Osteoblast (primary cell): ENCODE data around the gene XK. TPM values are rescaled to one million over a fixed set of nuclear protein-coding genes. Genes with fewer than 3 reads are reported as not detected.

Experiments used
- DNase-seq: peaks from one replicate; pipeline ENCODE4 v3.0.0; 2011; ENCODE audit warnings: low spot score, mixed read lengths; ENCODE audit not compliant: insufficient read length; ENCODE audit errors: missing footprints
- H2AFZ ChIP-seq: 2 replicates; pipeline ENCODE4 v1.6.0; 2011; ENCODE audit warnings: mild to moderate bottlenecking, low read length
- H3K27ac ChIP-seq: 2 replicates; pipeline ENCODE4 v1.5.1; 2011; ENCODE audit warnings: mild to moderate bottlenecking, low read depth, low read length, moderate library complexity
- H3K27me3 ChIP-seq: 2 replicates; pipeline ENCODE4 v1.6.0; 2012; ENCODE audit warnings: mild to moderate bottlenecking, control low read depth, inconsistent platforms, low read length, moderate library complexity; ENCODE audit not compliant: insufficient read depth
- H3K36me3 ChIP-seq: 2 replicates; pipeline ENCODE4 v1.5.1; 2011; ENCODE audit warnings: mild to moderate bottlenecking, low read length, control low read depth, moderate library complexity; ENCODE audit not compliant: insufficient read depth
- H3K4me1 ChIP-seq: 2 replicates; pipeline ENCODE4 v1.5.1; 2011; ENCODE audit warnings: mild to moderate bottlenecking, low read length, control low read depth, moderate library complexity; ENCODE audit not compliant: insufficient read depth
- H3K4me2 ChIP-seq: 2 replicates; pipeline ENCODE4 v1.6.0; 2011; ENCODE audit warnings: mild to moderate bottlenecking, low read length; ENCODE audit not compliant: insufficient read depth
- H3K4me3 ChIP-seq: fragments of 200-600 bp; sonication (generic); 3 replicates; pipeline ENCODE4 v1.5.1; 2012; ENCODE audit warnings: mild to moderate bottlenecking, low read length, inconsistent platforms; ENCODE audit not compliant: insufficient read depth
- H3K79me2 ChIP-seq: 2 replicates; pipeline ENCODE4 v1.6.0; 2012; ENCODE audit warnings: mild to moderate bottlenecking, low read length, control low read depth, inconsistent platforms; ENCODE audit not compliant: insufficient read depth
- H3K9me3 ChIP-seq: 2 replicates; pipeline ENCODE4 v1.5.1; 2011; ENCODE audit warnings: low read depth, low read length, control low read depth
- H4K20me1 ChIP-seq: 2 replicates; pipeline ENCODE4 v1.6.0; 2012; ENCODE audit warnings: mild to moderate bottlenecking, low read length, control low read depth; ENCODE audit not compliant: insufficient read depth
- CTCF ChIP-seq: IDR thresholded peaks from 2 replicates; pipeline ENCODE4 v1.5.1; 2011; ENCODE audit warnings: mild to moderate bottlenecking, low read depth, low read length, moderate library complexity; ENCODE audit errors: extremely low read depth
- total RNA-seq: library from RNA; depleted of rRNA; stranded (reverse); fragments of >200 nt; gene quantifications from 2 replicates; pipeline ENCODE4 v1.2.3, GENCODE V29; 2012

Gene XK
- total RNA-seq, 1 donor = under 0.01 TPM

GRCh38 chrX:37678574-37678973, 7.0 kb upstream of the XK start:
- no peaks in the 10 kb centered on the region for H3K4me1 ChIP-seq
- H3K9me3 ChIP-seq = no peaks in the 10 kb centered on the region
- no peaks in the 10 kb centered on the region for H3K36me3 ChIP-seq
- no peaks in the 10 kb centered on the region for H3K27me3 ChIP-seq
- no peak for DNase-seq
- no peak for TF ChIP-seq CTCF
- no peak overlapping the region for H2AFZ ChIP-seq
- no peak overlapping the region for H3K4me2 ChIP-seq
- H3K4me3 ChIP-seq = no peak overlapping the region
- H3K79me2 ChIP-seq = no peaks in the 10 kb centered on the region
- H3K27ac ChIP-seq = no peak overlapping the region
- no peaks in the 10 kb centered on the region for H4K20me1 ChIP-seq

- Histone ChIP-seq H3K9me3 (no peaks in the 10 kb centered on the region), H3K27me3 (no peaks in the 10 kb centered on the region), H2AFZ (no peak overlapping the region), H3K36me3 (no peaks in the 10 kb centered on the region), H3K4me1 (no peaks in the 10 kb centered on the region), H3K4me2 (no peak overlapping the region), H3K4me3 (no peak overlapping the region), H4K20me1 (no peaks in the 10 kb centered on the region), H3K79me2 (no peaks in the 10 kb centered on the region), H3K27ac (no peak overlapping the region)
- DNase-seq = no peak
- TF ChIP-seq CTCF = no peak
These were observed 6.4 kb upstream of the XK start for GRCh38 chrX:37679230-37679629.

GRCh38 chrX:37679888-37680287, 5.7 kb upstream of the XK start:
- Histone ChIP-seq H3K27me3 (no peaks in the 10 kb centered on the region), H4K20me1 (no peaks in the 10 kb centered on the region), H3K9me3 (no peaks in the 10 kb centered on the region), H3K79me2 (no peaks in the 10 kb centered on the region), H3K27ac (no peak overlapping the region), H3K36me3 (no peaks in the 10 kb centered on the region), H3K4me2 (no peak overlapping the region), H2AFZ (no peak overlapping the region), H3K4me3 (no peak overlapping the region), H3K4me1 (no peaks in the 10 kb centered on the region)
- no peak for TF ChIP-seq CTCF
- DNase-seq = no peak

- TF ChIP-seq CTCF = no peak
- no peak overlapping the region for H3K27ac ChIP-seq
- no peaks in the 10 kb centered on the region for H3K79me2 ChIP-seq
- DNase-seq = no peak
- H3K9me3 ChIP-seq = no peaks in the 10 kb centered on the region
- H3K4me1 ChIP-seq = no peaks in the 10 kb centered on the region
- H2AFZ ChIP-seq = no peak overlapping the region
- no peak overlapping the region for H3K4me3 ChIP-seq
- no peaks in the 10 kb centered on the region for H4K20me1 ChIP-seq
- H3K27me3 ChIP-seq = peaks cover 3% of the 10 kb centered on the region
- no peak overlapping the region for H3K4me2 ChIP-seq
- H3K36me3 ChIP-seq = no peaks in the 10 kb centered on the region
These were observed 1.2 kb upstream of the XK start for GRCh38 chrX:37684426-37684825.
